Renal cortex interstitium (tissue), 11 donors: Measurements from ENCODE around the gene AKAP13. TPM values are rescaled to one million over a fixed set of nuclear protein-coding genes. Genes with fewer than 3 reads are reported as not detected.

Source experiments
- DNase-seq, 11 donors: peaks; one replicate each; pipeline ENCODE4 v3.0.0-alpha.2; 2013; ENCODE audit warnings: low read depth in 9 of 11, low spot score in 4 of 11; ENCODE audit errors: extremely low read depth in 1 of 11
- polyA plus RNA-seq, 3 donors: library from polyadenylated mRNA; unstranded; fragments of 120-200 nt; gene quantifications; one replicate each; pipeline ENCODE4 v1.2.1, GENCODE V29; 2013; ENCODE audit not compliant: insufficient read length in 3 of 3

The AKAP13 gene
- polyA plus RNA-seq, 3 donors: 90.0 to 91.2 (median 91.2) TPM

- DNase-seq: no peak
Observed at GRCh38 chr15:85540085-85540797, 159.8 kb downstream of the AKAP13 start.

GRCh38 chr15:85541744-85542143 is 161.3 kb downstream of the AKAP13 start:
- DNase-seq: no peak

- no peak for DNase-seq
Observed at GRCh38 chr15:85542488-85542887, 162.1 kb downstream of the AKAP13 start.

GRCh38 chr15:85542895-85543331 is 162.5 kb downstream of the AKAP13 start:
- DNase-seq: no peak

GRCh38 chr15:85543741-85544155 is 163.3 kb downstream of the AKAP13 start:
- DNase-seq: no peak

- DNase-seq: no peak
Observed at GRCh38 chr15:85545185-85545584, 164.8 kb downstream of the AKAP13 start.

GRCh38 chr15:85545752-85546151 is 165.3 kb downstream of the AKAP13 start:
- no peak for DNase-seq

- DNase-seq: no peak
Observed at GRCh38 chr15:85547386-85547785, 167.0 kb downstream of the AKAP13 start.

- no peak for DNase-seq
Observed at GRCh38 chr15:85550283-85550682, 169.9 kb downstream of the AKAP13 start.

GRCh38 chr15:85551221-85551832 is 170.9 kb downstream of the AKAP13 start:
- DNase-seq: no peak

GRCh38 chr15:85554852-85555521 is 174.6 kb downstream of the AKAP13 start:
- no peak for DNase-seq

GRCh38 chr15:85555875-85556617 is 175.6 kb downstream of the AKAP13 start:
- DNase-seq: no peak

- no peak for DNase-seq
Observed at GRCh38 chr15:85556618-85556895, 176.2 kb downstream of the AKAP13 start.

- no peak for DNase-seq
Observed at GRCh38 chr15:85557385-85557784, 177.0 kb downstream of the AKAP13 start.

GRCh38 chr15:85558848-85559247 is 178.4 kb downstream of the AKAP13 start:
- DNase-seq: no peak

- no peak for DNase-seq
Observed at GRCh38 chr15:85559530-85559929, 179.1 kb downstream of the AKAP13 start.

- DNase-seq: no peak
Observed at GRCh38 chr15:85562824-85563223, 182.4 kb downstream of the AKAP13 start.

GRCh38 chr15:85563328-85563727 is 182.9 kb downstream of the AKAP13 start:
- no peak for DNase-seq

GRCh38 chr15:85563731-85564130 is 183.3 kb downstream of the AKAP13 start:
- DNase-seq: no peak

- no peak for DNase-seq
Observed at GRCh38 chr15:85564686-85565085, 184.3 kb downstream of the AKAP13 start.
